A549 (cell line): ENCODE results near the gene MUC12. TPM values are rescaled to one million over a fixed set of nuclear protein-coding genes. Genes with fewer than 3 reads are reported as not detected.

Experiments
- ATAC-seq, 2 experiments: fragments of 200-7000 bp in 1 of 2; fragments of >200 bp in 1 of 2; cut with Nextera tagmentation in 1 of 2; cut with Tn5 transposase in 1 of 2; 3 replicates each; pipeline versions ENCODE4 v1.8.0 to v1.9.1; 2018 to 2020; ENCODE audit warnings: mild to moderate bottlenecking in 1 of 2, moderate library complexity in 1 of 2
- CTCF ChIA-PET: fragments of 300-600 bp; sonication (Branson Sonifier 250); formaldehyde crosslinking; extraction: SDS; loops from one replicate; lab custom pipeline; 2021; ENCODE audit warnings: antibody characterized with exemption, inconsistent platforms; lab: Yijun Ruan, JAX
- POLR2A ChIA-PET: fragments of 350-600 bp; formaldehyde crosslinking; extraction: SDS; loops from one replicate; lab custom pipeline; 2021; ENCODE audit warnings: antibody characterized with exemption, inconsistent platforms; lab: Yijun Ruan, JAX
- DNase-seq, 2 experiments: peaks; one replicate each; pipeline versions ENCODE4 v3.0.0 to v3.0.0-alpha.2; 2011 to 2016; ENCODE audit warnings: low read depth in 1 of 2, low spot score in 1 of 2
- FAIRE-seq: peaks from 2 replicates; lab custom pipeline; 2011; peaks lifted over from hg19 to GRCh38; lab: Jason Lieb, UNC
- H3K27ac ChIP-seq, 2 experiments: fragments of >200 bp; sonication (Bioruptor Twin); formaldehyde crosslinking; 3 replicates each; pipeline ENCODE4 v1.5.1; 2016 to 2017
- H3K4me1 ChIP-seq: fragments of >200 bp; sonication (Bioruptor Twin); formaldehyde crosslinking; 3 replicates; pipeline ENCODE4 v1.6.1; 2016
- H3K4me2 ChIP-seq: fragments of >200 bp; sonication (Bioruptor Twin); formaldehyde crosslinking; 3 replicates; pipeline ENCODE4 v1.6.1; 2016
- H3K4me3 ChIP-seq: fragments of >200 bp; sonication (Bioruptor Twin); formaldehyde crosslinking; 3 replicates; pipeline ENCODE4 v1.5.1; 2016
- H3K9me3 ChIP-seq: fragments of >200 bp; sonication (Bioruptor Twin); formaldehyde crosslinking; 3 replicates; pipeline ENCODE4 v1.6.1; 2016
- EP300 ChIP-seq, 2 experiments: fragments of >200 bp; sonication (Bioruptor Twin); formaldehyde crosslinking; IDR thresholded peaks; 2 replicates in 1 of 2; 3 replicates in 1 of 2; pipeline ENCODE4 v1.6.1; 2016 to 2017
- HEYL ChIP-seq: fragments of 250-450 bp; sonication (Bioruptor Pico); IDR thresholded peaks from 2 replicates; pipeline ENCODE4 v1.8.0; 2021; ENCODE audit warnings: mild to moderate bottlenecking, moderate library complexity
- JUNB ChIP-seq: fragments of >200 bp; sonication (Bioruptor Twin); formaldehyde crosslinking; IDR thresholded peaks from 2 replicates; pipeline ENCODE4 v1.6.1; 2016
- KDM1A ChIP-seq: fragments of 200-600 bp; sonication (generic); IDR thresholded peaks from 2 replicates; pipeline ENCODE4 v1.6.1; 2016; ENCODE audit warnings: low read depth, mild to moderate bottlenecking
- NFE2L2 ChIP-seq: fragments of 150-350 bp; conservative IDR thresholded peaks from 2 replicates; pipeline ENCODE4 v1.6.1; 2014; ENCODE audit warnings: low read length
- RAD21 ChIP-seq, 2 experiments: fragments of >200 bp in 1 of 2; sonication (Bioruptor Twin) in 1 of 2; formaldehyde crosslinking in 1 of 2; IDR thresholded peaks in 1 of 2; conservative IDR thresholded peaks in 1 of 2; 2 replicates in 1 of 2; 3 replicates in 1 of 2; pipeline ENCODE4 v1.6.1; 2012 to 2018; ENCODE audit warnings: inconsistent platforms in 1 of 2
- WGBS: methylation state at CpG from one replicate; pipeline ENCODE4 v1.1.6; 2017; ENCODE audit errors: missing lambda C conversion rate; 5-methylcytosine and 5-hydroxymethylcytosine counted together
- polyA plus RNA-seq, 4 experiments: library from polyadenylated mRNA; depleted of rRNA in 3 of 4; stranded (reverse); fragments of >200 nt; fragmentation: RNase III in 1 of 4; extraction: RNeasy Plus Mini Kit Qiagen cat#74134 plus additional on column Dnase treatment in 1 of 4; gene quantifications; 2 replicates in 3 of 4; 3 replicates in 1 of 4; pipeline ENCODE4 v1.2.3, GENCODE V29; 2011 to 2017
- TF ChIP-seq, protein P1 (sequence below): IDR thresholded peaks from 2 replicates; pipeline ENCODE4 v1.6.1; 2012
- TF ChIP-seq, protein P2 (sequence below): fragments of >200 bp; sonication (Bioruptor Twin); formaldehyde crosslinking; IDR thresholded peaks from 3 replicates; pipeline ENCODE4 v1.5.1; 2016
- TF ChIP-seq, protein P3 (sequence below): IDR thresholded peaks from 2 replicates; pipeline ENCODE4 v1.6.1; 2012
- TF ChIP-seq, protein P4 (sequence below): fragments of 200-600 bp; sonication (generic); IDR thresholded peaks from 2 replicates; pipeline ENCODE4 v1.6.1; 2016; ENCODE audit warnings: antibody characterized with exemption, mild to moderate bottlenecking, moderate library complexity

MUC12 gene
- polyA plus RNA-seq, 2 of the 4 experiments (the other 2 are of a cell fraction), result 1.2 to 2.4 TPM

DNA sequence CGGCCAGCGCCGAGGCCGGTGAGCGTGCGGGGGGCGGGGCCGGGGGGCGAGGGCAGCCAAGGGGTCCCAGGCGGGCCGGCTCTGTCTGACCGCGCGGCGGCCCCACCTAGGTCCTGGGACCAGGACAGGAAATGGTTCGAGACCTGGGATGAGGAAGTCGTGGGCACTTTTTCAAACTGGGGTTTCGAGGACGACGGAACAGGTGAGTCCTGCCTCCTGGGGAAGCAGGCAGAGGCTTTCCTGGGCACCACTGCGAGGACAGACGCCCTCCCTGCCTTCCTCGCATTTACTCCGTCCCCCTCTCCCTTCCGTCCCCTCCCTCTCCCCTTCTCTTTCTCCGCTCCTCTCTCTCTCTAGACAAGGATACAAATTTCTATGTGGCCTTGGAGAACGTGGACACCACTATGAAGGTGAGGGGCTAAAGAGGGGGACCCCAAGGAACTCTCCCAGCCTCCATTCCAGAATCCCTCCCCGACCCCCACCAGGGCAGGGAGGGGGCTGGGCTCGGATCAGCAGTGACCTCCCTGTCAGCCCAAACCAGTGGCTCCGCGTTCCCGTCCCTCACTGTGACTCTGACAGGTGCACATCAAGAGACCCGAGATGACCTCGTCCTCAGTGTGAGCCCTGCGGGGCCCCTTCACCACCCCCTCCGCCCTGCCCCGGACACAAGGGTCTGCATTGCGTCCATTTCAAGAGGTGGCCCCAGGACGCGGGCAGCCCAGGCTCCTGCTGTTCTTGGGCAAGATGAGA lies 2.6 kb upstream of the MUC12 start:
- H3K4me3 ChIP-seq, result peak overlapping the region; percentile 48
- 7% methylated on average over 30 of the region's 40 CpGs for WGBS
- ChIA-PET POLR2A (no interaction called here), CTCF (interaction anchor here (0.7 to 3.0 kb wide), 20 partner anchors 8 to 228 kb away, joined by 3 to 25 read pairs (median 4); partner anchors contain the start of gene MUC17)
- no peak for TF ChIP-seq EP300 (IDR thresholded peaks at IDR 0.05)
- TF ChIP-seq, protein P1, sequence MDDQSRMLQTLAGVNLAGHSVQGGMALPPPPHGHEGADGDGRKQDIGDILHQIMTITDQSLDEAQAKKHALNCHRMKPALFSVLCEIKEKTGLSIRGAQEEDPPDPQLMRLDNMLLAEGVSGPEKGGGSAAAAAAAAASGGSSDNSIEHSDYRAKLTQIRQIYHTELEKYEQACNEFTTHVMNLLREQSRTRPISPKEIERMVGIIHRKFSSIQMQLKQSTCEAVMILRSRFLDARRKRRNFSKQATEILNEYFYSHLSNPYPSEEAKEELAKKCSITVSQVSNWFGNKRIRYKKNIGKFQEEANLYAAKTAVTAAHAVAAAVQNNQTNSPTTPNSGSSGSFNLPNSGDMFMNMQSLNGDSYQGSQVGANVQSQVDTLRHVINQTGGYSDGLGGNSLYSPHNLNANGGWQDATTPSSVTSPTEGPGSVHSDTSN, result no peak
- TF ChIP-seq, protein P2, sequence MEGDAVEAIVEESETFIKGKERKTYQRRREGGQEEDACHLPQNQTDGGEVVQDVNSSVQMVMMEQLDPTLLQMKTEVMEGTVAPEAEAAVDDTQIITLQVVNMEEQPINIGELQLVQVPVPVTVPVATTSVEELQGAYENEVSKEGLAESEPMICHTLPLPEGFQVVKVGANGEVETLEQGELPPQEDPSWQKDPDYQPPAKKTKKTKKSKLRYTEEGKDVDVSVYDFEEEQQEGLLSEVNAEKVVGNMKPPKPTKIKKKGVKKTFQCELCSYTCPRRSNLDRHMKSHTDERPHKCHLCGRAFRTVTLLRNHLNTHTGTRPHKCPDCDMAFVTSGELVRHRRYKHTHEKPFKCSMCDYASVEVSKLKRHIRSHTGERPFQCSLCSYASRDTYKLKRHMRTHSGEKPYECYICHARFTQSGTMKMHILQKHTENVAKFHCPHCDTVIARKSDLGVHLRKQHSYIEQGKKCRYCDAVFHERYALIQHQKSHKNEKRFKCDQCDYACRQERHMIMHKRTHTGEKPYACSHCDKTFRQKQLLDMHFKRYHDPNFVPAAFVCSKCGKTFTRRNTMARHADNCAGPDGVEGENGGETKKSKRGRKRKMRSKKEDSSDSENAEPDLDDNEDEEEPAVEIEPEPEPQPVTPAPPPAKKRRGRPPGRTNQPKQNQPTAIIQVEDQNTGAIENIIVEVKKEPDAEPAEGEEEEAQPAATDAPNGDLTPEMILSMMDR, result peak; percentile 27; the same call in 2 of the 3 replicates
- TF ChIP-seq RAD21 (conservative IDR thresholded peaks at IDR 0.05 in 1 of 2, IDR thresholded peaks at IDR 0.05 in 1 of 2), result no peak; a peak in 1 of 5 replicates
- TF ChIP-seq, protein P3, sequence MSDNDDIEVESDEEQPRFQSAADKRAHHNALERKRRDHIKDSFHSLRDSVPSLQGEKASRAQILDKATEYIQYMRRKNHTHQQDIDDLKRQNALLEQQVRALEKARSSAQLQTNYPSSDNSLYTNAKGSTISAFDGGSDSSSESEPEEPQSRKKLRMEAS, result 0 out of 2 replicates have a peak, but pooled peaks have one; percentile 42
- FAIRE-seq (no peak), ATAC-seq (peak; percentile 2 to 42), DNase-seq (no peak)
- H3K4me1 ChIP-seq, result peaks cover 24% of the 10 kb centered on the region; the same call in 2 of the 3 replicates
- peak overlapping the region; percentile 96 for H3K4me2 ChIP-seq
- H3K27ac ChIP-seq, result peak overlapping the region; percentile 48 to 74; a peak in 5 of 6 replicates
- no peaks in the 10 kb centered on the region for H3K9me3 ChIP-seq

DNA sequence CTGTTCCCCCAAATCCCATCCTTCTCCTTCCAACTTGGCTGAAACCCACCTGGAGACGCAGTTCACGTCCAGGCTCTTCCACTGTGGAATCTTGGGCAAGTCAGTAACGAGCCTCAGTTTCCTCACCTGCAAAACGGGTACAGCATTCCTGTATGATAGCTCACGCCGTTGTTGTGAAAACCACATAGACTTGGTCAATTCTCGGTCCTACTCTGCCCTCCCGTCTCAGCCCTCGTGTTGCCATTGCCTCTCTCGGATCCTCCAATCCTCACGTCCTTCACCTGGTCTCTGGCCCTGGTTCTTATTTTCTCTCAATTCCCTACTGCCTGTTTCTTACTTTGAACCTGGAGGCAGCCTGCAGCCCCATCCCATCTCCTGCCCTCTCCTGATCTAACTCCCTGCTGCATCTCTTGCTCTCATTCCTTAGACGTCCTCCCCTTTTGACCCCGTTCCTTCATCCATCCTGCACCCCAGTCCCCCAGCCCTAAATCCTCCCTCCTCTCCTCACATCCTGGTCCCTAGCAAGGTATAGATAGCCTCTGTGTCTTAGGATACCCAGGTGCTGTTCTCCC lies 2.0 kb upstream of the MUC12 start:
- FAIRE-seq, result no peak
- ChIA-PET CTCF (interaction anchor here (1.0 to 3.0 kb wide), 4 partner anchors 12 to 91 kb away, joined by 3 to 25 read pairs (median 4); no protein-coding TSS in a partner anchor), POLR2A (no interaction called here)
- WGBS, result 18% methylated on average over 13 of the region's 13 CpGs
- peaks cover 24% of the 10 kb centered on the region; the same call in 2 of the 3 replicates for H3K4me1 ChIP-seq
- no peaks in the 10 kb centered on the region for H3K9me3 ChIP-seq
- peak overlapping the region; percentile 96 for H3K4me2 ChIP-seq
- peak in 1 of 2 experiments; percentile 31 for DNase-seq
- H3K27ac ChIP-seq, result no peak overlapping the region
- peak; percentile 3 to 9; a peak in 5 of 6 replicates for ATAC-seq
- peak overlapping the region; percentile 48 for H3K4me3 ChIP-seq
- TF ChIP-seq, protein P2, result no peak
- peak; percentile 75; the same call in 1 of the 2 replicates for TF ChIP-seq KDM1A

DNA sequence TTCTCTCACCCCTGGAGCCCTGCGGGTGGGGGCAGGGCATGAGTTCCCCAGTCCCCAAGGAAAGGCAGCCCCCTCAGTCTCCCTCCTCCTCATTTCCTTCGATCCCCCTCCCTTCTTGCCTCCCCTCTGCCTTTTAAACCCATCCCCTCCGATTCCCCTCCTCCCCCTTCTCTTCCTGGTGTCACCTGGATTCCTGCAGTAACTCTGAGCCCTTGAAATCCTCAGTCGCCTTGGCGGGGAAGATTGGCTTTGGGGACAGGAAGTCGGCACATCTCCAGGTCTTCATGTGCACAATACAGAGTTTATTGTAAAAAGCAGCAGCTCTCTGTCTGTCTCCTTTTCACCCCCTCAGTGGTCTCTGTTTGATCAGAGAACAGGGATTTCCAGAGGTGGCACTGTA lies 1.3 kb upstream of the MUC12 start:
- Histone ChIP-seq H3K4me1 (peaks cover 24% of the 10 kb centered on the region; the same call in 2 of the 3 replicates), H3K27ac (no peak overlapping the region), H3K4me3 (no peak overlapping the region), H3K4me2 (no peak overlapping the region), H3K9me3 (no peaks in the 10 kb centered on the region)
- FAIRE-seq (no peak), DNase-seq (no peak), ATAC-seq (no peak)
- TF ChIP-seq NFE2L2 (no peak), JUNB (no peak), HEYL (no peak), RAD21 (conservative IDR thresholded peaks at IDR 0.05 in 1 of 2, IDR thresholded peaks at IDR 0.05 in 1 of 2) (no peak)
- TF ChIP-seq, protein P4, sequence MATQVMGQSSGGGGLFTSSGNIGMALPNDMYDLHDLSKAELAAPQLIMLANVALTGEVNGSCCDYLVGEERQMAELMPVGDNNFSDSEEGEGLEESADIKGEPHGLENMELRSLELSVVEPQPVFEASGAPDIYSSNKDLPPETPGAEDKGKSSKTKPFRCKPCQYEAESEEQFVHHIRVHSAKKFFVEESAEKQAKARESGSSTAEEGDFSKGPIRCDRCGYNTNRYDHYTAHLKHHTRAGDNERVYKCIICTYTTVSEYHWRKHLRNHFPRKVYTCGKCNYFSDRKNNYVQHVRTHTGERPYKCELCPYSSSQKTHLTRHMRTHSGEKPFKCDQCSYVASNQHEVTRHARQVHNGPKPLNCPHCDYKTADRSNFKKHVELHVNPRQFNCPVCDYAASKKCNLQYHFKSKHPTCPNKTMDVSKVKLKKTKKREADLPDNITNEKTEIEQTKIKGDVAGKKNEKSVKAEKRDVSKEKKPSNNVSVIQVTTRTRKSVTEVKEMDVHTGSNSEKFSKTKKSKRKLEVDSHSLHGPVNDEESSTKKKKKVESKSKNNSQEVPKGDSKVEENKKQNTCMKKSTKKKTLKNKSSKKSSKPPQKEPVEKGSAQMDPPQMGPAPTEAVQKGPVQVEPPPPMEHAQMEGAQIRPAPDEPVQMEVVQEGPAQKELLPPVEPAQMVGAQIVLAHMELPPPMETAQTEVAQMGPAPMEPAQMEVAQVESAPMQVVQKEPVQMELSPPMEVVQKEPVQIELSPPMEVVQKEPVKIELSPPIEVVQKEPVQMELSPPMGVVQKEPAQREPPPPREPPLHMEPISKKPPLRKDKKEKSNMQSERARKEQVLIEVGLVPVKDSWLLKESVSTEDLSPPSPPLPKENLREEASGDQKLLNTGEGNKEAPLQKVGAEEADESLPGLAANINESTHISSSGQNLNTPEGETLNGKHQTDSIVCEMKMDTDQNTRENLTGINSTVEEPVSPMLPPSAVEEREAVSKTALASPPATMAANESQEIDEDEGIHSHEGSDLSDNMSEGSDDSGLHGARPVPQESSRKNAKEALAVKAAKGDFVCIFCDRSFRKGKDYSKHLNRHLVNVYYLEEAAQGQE, result no peak
- 62% methylated on average over 5 of the region's 6 CpGs for WGBS
- ChIA-PET POLR2A (no interaction called here), CTCF (interaction anchor here (1.1 to 3.0 kb wide), 4 partner anchors 10 to 91 kb away, joined by 3 to 25 read pairs (median 8); no protein-coding TSS in a partner anchor)
